GM12801 (cell line): ENCODE data around the gene PCDHB10.

ENCODE experiments used
- CTCF ChIP-seq: IDR thresholded peaks from one replicate; pipeline ENCODE4 v1.5.1; 2011; ENCODE audit warnings: control low read depth; ENCODE audit not compliant: insufficient read length; ENCODE audit errors: extremely low read depth

PCDHB10 gene

GRCh38 chr5:141192110-141192725 is at the start of gene PCDHB10:
Gene PCDHB10 (plus strand): TSS chr5:141192353. CDS start chr5:141192553, 200 bp downstream.
- TF ChIP-seq CTCF: no peak

- TF ChIP-seq CTCF: no peak
Observed at GRCh38 chr5:141149812-141150211, 42.3 kb upstream of the PCDHB10 start, which contains the start of gene PCDHB6. Gene PCDHB6 (plus strand): TSS chr5:141150057. CDS start chr5:141150258, 201 bp downstream.

- TF ChIP-seq CTCF: no peak
Observed at GRCh38 chr5:141150224-141150992, 41.7 kb upstream of the PCDHB10 start.

GRCh38 chr5:141150993-141151325 is 41.2 kb upstream of the PCDHB10 start:
- no peak for TF ChIP-seq CTCF

GRCh38 chr5:141155540-141156374 is 36.4 kb upstream of the PCDHB10 start:
- no peak for TF ChIP-seq CTCF

GRCh38 chr5:141172381-141173204 is 19.6 kb upstream of the PCDHB10 start, which contains the start of gene PCDHB7:
Gene PCDHB7 (plus strand): TSS chr5:141172644. CDS start chr5:141172836, 192 bp downstream.
- no peak for TF ChIP-seq CTCF
